NCI-H2171 treated with DMSO at 0.1 percent for 48 hours (cell line): Measurements from ENCODE around the gene GRIP2.

Experiments used
- DNase-seq: peaks from one replicate; lab custom pipeline; 2025; lab: John Stamatoyannopoulos, UW

GRIP2 gene

DNA sequence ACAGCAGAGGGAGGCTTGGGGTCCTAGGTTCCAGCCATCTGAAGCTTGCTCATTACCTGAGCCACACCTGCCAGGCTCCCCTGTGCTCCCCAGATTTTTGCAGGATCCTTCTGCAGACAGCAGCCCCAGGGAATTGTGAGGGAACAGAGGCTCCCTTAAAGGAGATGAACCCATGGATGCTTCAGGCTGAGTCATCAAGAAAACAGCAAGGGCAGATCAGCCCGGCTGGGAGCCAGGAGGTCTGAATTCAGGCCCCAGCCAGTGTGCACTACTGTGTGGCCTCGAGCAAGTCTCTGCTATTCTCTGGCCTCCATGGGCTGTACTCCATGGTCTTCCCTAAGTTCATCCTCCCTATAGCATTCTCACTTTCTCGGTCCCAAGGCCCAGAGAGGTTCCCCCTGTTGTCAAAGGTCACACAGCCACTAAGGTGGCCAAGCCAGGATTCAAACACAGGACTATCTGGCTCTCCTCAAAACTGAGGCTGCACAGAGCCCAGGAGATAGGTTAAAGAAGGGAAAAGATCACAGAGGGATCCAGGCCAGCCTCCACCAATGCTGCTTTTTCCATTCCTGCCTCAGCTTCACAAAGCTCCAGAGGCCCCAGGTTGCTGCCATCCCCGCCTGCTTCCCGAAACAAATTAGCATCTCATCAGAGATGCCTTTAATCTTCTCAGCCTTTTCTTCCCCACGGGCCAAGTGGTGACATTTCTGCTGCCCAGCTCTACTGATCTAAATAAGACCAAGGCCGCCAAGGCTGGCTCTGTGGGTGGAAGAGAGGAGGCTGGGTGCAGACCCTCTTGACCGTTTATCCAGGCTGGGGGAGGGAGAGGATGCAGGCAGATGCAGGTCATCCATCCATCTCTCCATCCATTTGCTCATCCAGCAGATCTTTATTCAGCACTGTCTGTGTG lies 21.2 kb upstream of the GRIP2 start:
- no peak for DNase-seq

DNA sequence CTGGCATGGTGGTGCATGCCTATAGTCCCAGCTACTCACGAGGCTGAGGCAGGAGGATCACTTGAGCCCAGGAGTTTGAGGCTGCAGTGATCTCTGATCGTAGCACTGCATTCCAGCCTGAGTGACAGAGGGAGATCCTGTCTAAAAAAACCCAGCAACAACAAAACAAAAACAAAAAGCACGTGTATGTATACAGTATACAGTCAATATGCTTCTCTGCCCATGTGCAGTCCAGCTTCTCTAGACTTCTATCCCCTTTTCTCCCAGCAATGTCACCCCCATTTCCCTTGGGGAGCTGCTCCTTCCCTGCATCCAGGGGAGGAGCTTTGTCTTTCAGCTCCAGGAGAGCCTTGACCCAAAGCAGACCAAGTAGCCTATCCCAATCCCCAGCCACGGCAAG lies 20.0 kb upstream of the GRIP2 start:
- DNase-seq = no peak

DNA sequence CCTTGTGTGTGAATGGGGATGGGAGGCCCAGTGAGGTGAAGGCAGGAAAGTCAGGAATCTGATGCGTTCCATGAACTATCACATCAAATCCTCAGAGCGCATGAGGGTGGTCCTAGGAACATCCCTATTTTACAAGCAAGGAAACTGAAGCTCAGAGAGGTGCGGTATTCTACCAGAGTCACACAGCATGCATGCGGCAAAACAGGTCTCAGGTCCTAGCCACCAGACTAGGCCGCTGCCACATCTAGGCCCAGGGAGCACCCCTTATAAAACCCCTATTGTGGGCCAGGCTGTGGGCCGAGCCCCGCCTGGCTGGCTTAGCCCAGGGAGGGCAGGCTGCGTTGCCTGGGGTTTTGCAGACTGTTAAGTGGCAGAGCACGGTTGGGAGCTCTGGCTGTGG lies 17.9 kb upstream of the GRIP2 start:
- no peak for DNase-seq

DNA sequence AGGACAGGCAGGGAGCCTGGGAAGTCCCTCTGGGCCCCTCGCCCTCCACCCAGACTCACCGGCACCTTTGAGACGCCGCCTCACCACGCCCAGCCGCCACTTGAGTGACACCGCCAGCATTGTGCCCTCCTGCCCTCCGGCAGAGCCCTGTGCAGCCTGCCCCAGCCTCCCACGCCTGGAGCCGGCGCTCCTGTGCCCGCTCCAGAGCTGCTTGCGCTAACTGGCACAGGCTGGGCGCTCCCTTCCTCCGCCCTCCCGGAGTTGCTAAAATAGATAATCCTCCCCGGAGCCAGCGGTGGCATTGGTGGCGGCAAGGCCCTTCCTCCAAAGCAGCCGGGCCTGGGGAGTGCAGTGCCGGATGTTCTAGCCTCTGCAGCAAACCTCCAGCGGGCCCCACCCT lies 15.7 kb upstream of the GRIP2 start:
- no peak for DNase-seq

DNA sequence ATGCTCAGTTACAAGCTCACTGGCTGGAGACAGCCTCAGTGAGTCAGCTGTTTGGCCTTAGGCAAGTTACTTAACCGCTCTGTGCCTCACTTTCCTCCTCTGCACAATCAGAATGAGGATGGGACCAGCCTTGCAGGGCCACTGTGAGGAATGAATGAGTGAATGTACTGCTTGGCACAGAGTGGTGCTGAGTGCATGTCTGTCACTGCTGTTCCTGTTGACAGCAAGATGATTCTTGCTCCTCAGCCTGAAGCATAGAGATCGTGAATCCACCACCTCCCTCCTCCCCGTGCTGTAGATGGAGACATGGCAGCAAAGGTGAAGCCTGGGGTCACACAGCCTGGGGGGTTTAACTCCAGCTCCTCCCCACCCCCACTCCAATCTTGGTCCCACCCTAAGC lies 14.6 kb upstream of the GRIP2 start:
- DNase-seq = no peak

DNA sequence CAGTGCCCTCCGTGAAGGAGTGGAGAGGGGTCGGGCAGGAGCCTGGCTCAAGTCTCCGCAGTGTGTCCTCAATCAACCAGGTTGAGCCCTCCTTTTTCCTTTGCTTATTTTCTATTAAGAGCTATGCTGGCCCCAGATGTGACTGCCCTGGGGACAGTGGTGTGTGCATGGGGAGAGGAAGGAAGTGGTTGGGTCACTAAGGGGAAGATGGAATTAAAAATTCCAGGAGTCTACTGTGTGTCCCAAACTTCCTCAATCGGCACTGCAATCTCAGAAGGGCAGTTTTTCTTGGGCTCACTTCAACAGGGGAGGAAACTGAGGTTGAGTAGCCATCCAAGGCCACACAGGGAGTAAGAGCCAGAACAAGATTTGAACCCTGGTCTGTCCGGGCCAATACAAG lies 13.7 kb upstream of the GRIP2 start:
- DNase-seq = no peak

GRCh38 chr3:14552717-14553116 lies 12.6 kb upstream of the GRIP2 start:
- DNase-seq = no peak

- DNase-seq = no peak
Observed at GRCh38 chr3:14552041-14552648, 12.0 kb upstream of the GRIP2 start.

GRCh38 chr3:14550651-14551611 lies 10.8 kb upstream of the GRIP2 start:
- DNase-seq = no peak

DNA sequence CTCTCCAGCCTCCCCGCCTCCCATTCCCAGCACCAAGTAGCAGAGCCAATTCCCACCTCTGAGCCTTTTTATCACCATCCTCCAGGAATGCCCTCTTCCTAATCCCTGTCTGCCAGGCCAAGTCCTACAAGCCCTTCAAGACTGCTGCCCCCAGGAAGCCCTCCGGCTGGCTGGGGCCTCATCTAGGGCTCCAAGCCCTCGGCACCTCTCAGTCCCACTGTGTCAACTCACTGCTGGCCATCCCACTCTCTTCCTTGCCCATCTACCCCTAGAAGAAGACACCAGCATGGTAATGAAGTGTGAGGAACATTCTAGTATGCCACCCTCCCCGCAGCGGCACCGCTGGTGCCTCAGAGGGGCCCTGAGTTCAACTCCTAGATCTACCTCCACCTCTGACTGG lies 10.0 kb upstream of the GRIP2 start:
- no peak for DNase-seq

GRCh38 chr3:14549256-14549919 lies 9.2 kb upstream of the GRIP2 start:
- no peak for DNase-seq

DNA sequence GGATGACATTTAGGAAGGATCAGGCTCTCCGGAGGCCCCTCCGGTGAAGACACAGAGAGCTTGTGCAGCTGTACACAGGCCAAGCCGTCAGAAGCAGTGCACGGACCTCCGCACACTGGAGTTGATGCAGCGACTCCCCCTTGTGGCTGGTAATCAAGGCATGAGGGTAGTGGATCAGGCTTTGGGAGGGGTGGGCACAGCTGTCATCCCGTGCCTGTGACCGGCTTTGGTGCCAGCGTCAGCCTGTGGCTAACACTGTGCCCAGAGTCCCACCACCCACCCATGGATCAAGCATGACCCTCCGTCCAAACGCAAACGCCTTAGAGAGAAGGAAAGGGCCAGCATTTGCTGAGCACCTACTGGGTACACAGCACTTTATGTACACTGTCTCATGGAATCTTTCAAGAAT lies 8.2 kb upstream of the GRIP2 start:
- peak; percentile 30 for DNase-seq

DNA sequence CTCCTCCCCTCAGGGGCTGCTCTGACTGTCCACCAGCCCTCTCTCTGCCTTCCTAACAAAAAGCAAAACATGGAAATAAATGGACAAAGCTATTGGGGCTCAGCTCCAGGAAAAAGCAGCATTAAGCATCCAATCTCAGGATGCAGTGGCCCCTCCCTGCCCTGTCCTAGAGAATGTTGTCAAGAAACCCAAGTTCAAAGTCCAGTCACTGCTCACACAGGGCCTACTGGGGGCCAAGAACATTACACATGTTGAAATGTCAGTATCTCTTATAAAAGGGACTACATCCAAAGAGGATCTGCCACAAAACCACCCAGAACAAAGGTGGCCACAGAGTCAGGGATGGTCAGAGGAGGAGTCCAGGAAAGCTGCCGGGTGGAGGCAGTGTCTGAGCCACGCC lies 7.6 kb upstream of the GRIP2 start:
- no peak for DNase-seq

GRCh38 chr3:14546041-14546440 lies 5.9 kb upstream of the GRIP2 start:
- DNase-seq = no peak

- DNase-seq = no peak
Observed at GRCh38 chr3:14545251-14545635, 5.1 kb upstream of the GRIP2 start.

DNA sequence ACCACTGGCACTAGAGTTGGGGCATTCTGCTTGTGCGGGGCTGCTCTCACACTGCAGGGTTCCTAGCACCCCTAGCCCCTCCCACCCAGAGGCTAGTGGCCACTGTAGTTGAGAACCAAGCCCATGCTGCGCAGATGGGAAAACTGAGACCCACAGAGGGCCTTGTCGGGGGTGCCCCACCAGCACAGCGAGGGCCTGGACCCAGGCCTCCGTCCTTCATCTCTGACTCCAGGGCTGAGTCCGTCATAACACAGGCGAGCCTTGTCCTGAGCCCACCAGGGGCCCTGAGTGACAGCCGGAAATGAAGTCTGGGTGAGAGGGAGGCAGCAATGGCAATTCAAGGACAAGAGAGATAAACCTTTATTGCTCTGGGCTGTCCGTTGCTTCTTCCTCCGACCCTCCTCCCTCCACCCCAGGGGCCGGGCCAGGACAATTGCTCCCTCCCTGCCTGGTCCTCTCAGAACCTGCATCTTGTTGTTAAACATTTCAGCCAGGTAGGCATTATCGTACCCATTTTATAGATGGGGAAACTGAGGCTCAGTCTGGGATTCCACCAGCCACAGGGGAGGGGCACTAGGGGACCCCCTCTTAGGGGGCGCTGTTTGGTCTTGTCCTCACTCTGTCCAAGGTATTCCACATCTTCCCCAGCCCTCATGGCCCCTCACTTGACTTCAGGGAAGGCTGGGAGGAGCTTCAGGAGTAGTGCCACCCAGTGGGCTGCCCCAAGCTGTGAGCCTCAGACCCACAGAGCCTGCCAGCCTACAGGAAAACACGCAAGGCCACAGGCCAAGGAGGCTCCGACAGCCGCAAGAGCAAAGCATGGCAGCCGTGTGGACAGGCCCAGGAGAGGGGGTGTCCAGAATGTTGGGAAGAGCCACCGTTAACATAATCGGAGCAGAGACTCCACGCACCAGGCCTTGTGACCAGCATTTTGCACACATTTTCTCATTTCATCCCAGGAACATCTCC lies 4.4 kb upstream of the GRIP2 start:
- no peak for DNase-seq

DNA sequence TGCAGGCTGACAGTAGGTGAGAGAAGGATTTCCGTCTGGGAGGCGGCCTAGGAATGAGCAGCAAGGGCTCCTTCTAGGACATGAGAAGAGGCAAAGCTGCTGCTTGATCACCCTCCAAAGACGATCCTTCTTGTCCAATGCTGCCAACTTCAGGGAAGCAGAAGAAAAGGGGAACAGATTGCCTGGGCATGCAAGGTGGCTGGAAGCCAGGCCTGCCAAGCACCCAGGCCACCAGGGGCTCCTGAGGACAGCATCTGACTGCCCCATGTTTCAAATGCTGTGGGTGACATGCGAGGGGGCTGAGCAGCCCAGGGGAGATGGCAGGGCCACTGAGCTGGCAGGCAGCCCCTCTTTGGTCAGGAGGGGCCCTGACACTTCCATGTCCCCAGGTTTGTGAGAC lies 3.3 kb upstream of the GRIP2 start:
- DNase-seq = no peak

DNA sequence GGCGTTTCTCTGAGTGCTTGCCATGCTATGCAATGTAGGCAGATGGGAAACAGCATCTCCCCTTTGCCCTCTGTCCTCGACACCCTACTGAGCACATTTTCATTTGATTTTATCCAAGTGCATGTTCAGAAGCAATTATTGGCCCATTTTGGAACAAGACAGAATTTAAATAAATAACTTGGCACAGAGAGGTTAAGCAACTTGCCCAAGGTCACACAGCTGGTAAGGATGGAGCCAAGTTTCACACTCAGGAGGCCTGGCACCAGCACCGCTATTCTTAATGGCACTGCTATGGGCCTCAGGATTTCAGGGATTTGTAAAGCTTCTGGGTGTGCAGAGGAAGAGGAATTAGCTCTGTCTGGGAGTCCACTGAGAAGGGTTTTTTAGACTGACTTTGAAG lies 2.5 kb upstream of the GRIP2 start:
- no peak for DNase-seq

- DNase-seq = no peak
Observed at GRCh38 chr3:14541646-14542045, 1.5 kb upstream of the GRIP2 start.

GRCh38 chr3:14540821-14541385 lies 761 bp upstream of the GRIP2 start:
- no peak for DNase-seq

- no peak for DNase-seq
Observed at GRCh38 chr3:14539384-14539741, 779 bp downstream of the GRIP2 start.
